Neural cell (in vitro differentiated cells): Measurements from ENCODE around the gene AKT1S1. TPM values are rescaled to one million over a fixed set of nuclear protein-coding genes. Genes with fewer than 3 reads are reported as not detected.

Experiments
- H2AFZ ChIP-seq: fragments of 200-600, 300-800 bp; sonication (generic), shearing (Covaris generic); 2 replicates; pipeline ENCODE4 v1.6.0; 2014; ENCODE audit warnings: low read depth, mild to moderate bottlenecking, antibody characterized with exemption, low read length, moderate library complexity
- H3F3A ChIP-seq: fragments of 200-600 bp; shearing (Covaris generic); 2 replicates; pipeline ENCODE4 v1.6.1; 2016; ENCODE audit warnings: mild to moderate bottlenecking, moderate library complexity, mixed read lengths, antibody characterized with exemption, low read length; ENCODE audit not compliant: insufficient read depth, poor library complexity, severe bottlenecking
- H3K27ac ChIP-seq: fragments of 200-600, 300-800 bp; sonication (generic), shearing (Covaris generic); 2 replicates; pipeline ENCODE4 v1.5.1; 2014; ENCODE audit warnings: mild to moderate bottlenecking, low read length, moderate library complexity
- H3K27me3 ChIP-seq: fragments of 300-800, 200-600 bp; sonication (generic), shearing (Covaris generic); 2 replicates; pipeline ENCODE4 v1.6.0; 2014; ENCODE audit warnings: mild to moderate bottlenecking, low read depth, low read length, moderate library complexity; ENCODE audit not compliant: insufficient read depth
- H3K36me3 ChIP-seq: fragments of 300-800, 200-600 bp; sonication (generic), shearing (Covaris generic); 2 replicates; pipeline ENCODE4 v1.5.1; 2014; ENCODE audit warnings: mild to moderate bottlenecking, antibody characterized with exemption, low read length, moderate library complexity; ENCODE audit not compliant: insufficient read depth
- H3K4me2 ChIP-seq: fragments of 300-800, 200-600 bp; sonication (generic), shearing (Covaris generic); 2 replicates; pipeline ENCODE4 v1.6.0; 2014; ENCODE audit warnings: mild to moderate bottlenecking, low read length
- H3K4me3 ChIP-seq: fragments of 300-800, 200-600 bp; sonication (generic), shearing (Covaris generic); 2 replicates; pipeline ENCODE4 v1.5.1; 2014; ENCODE audit warnings: mild to moderate bottlenecking, low read length, moderate library complexity
- H3K79me2 ChIP-seq: fragments of 200-600 bp; shearing (Covaris generic); replicated peaks from 2 replicates; pipeline ENCODE4 v1.6.0; 2014; ENCODE audit warnings: mild to moderate bottlenecking, low read length, moderate library complexity; ENCODE audit not compliant: insufficient read depth
- H3K9ac ChIP-seq: fragments of 300-800, 200-600 bp; sonication (generic), shearing (Covaris generic); 2 replicates; pipeline ENCODE4 v1.6.1; 2016; ENCODE audit warnings: mild to moderate bottlenecking, low read length, mixed read lengths
- H3K9me2 ChIP-seq: fragments of 200-600 bp; shearing (Covaris generic); 2 replicates; pipeline ENCODE4 v1.6.1; 2016; ENCODE audit warnings: mild to moderate bottlenecking, low read length, mixed read lengths; ENCODE audit not compliant: insufficient read depth
- H3K9me3 ChIP-seq: fragments of 200-600, 300-800 bp; sonication (generic), shearing (Covaris generic); 2 replicates; pipeline ENCODE4 v1.6.1; 2016; ENCODE audit warnings: mild to moderate bottlenecking, mixed run types, low read length, moderate library complexity, mixed read lengths
- H4K20me1 ChIP-seq: fragments of 200-600 bp; shearing (Covaris generic); 2 replicates; pipeline ENCODE4 v1.6.1; 2016; ENCODE audit warnings: mild to moderate bottlenecking, mixed run types; ENCODE audit not compliant: insufficient read depth
- EP300 ChIP-seq: fragments of 450-650 bp; conservative IDR thresholded peaks from 2 replicates; pipeline ENCODE4 v1.6.1; 2014; ENCODE audit warnings: antibody characterized with exemption, mild to moderate bottlenecking, moderate library complexity; ENCODE audit not compliant: poor library complexity, severe bottlenecking
- EZH2 ChIP-seq: fragments of 200-600, 300-800 bp; shearing (Covaris generic), sonication (generic); IDR thresholded peaks from 2 replicates; pipeline ENCODE4 v1.6.1; 2014; ENCODE audit warnings: antibody characterized with exemption, low read length, borderline replicate concordance, mild to moderate bottlenecking; ENCODE audit not compliant: insufficient read depth, poor library complexity, severe bottlenecking
- MXI1 ChIP-seq: fragments of 450-650 bp; conservative IDR thresholded peaks from 2 replicates; pipeline ENCODE4 v1.6.1; 2014; ENCODE audit warnings: antibody characterized with exemption, mild to moderate bottlenecking; ENCODE audit not compliant: poor library complexity, severe bottlenecking
- POLR2AphosphoS5 ChIP-seq: IDR thresholded peaks from 2 replicates; pipeline ENCODE4 v1.6.1; 2012
- RAD21 ChIP-seq: fragments of 450-650 bp; conservative IDR thresholded peaks from 2 replicates; pipeline ENCODE4 v1.6.1; 2014; ENCODE audit warnings: antibody characterized with exemption, mild to moderate bottlenecking, moderate library complexity
- SMC3 ChIP-seq: fragments of 450-650 bp; conservative IDR thresholded peaks from 2 replicates; pipeline ENCODE4 v1.6.1; 2014; ENCODE audit warnings: antibody characterized with exemption, mild to moderate bottlenecking, moderate library complexity; ENCODE audit not compliant: poor library complexity
- TAF1 ChIP-seq: IDR thresholded peaks from 2 replicates; pipeline ENCODE4 v1.6.1; 2012; ENCODE audit warnings: low read depth
- polyA plus RNA-seq: library from polyadenylated mRNA; depleted of rRNA; stranded (reverse); fragments of >200 nt; gene quantifications from 2 replicates; pipeline ENCODE4 v1.2.3, GENCODE V29; 2014
- TF ChIP-seq, protein P1 (sequence below): fragments of 450-650 bp; IDR thresholded peaks from 2 replicates; pipeline ENCODE4 v1.5.1; 2014; ENCODE audit warnings: antibody characterized with exemption, mild to moderate bottlenecking, moderate library complexity; ENCODE audit not compliant: poor library complexity, severe bottlenecking
- TF ChIP-seq, protein P2 (sequence below): IDR thresholded peaks from 2 replicates; pipeline ENCODE4 v1.6.1; 2012; ENCODE audit warnings: borderline replicate concordance

Gene AKT1S1
- polyA plus RNA-seq, 1 donor from 2014 or later: 4.8 TPM

DNA sequence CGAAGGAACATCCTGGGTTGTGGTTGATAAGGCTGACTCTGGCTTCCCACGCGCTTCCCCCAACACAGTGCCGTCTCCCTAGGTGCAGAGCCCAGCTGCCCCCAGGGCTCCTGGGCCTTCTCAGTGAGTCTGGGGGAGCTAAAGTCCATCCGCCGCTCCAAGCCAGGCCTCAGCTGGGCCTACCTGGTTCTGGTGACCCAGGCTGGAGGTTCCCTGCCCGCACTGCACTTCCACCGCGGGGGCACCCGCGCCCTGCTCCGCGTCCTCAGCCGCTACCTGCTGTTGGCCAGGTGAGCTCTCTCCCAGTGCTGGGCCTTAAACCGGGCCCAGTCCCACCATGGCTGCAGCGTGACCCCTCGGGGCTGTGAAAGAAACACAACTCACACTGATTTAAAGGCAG lies 4.0 kb upstream of the AKT1S1 start:
- Histone ChIP-seq H3K4me3 (no peak overlapping the region), H3K27ac (no peak overlapping the region), H3K36me3 (peaks cover 9% of the 10 kb centered on the region)

DNA sequence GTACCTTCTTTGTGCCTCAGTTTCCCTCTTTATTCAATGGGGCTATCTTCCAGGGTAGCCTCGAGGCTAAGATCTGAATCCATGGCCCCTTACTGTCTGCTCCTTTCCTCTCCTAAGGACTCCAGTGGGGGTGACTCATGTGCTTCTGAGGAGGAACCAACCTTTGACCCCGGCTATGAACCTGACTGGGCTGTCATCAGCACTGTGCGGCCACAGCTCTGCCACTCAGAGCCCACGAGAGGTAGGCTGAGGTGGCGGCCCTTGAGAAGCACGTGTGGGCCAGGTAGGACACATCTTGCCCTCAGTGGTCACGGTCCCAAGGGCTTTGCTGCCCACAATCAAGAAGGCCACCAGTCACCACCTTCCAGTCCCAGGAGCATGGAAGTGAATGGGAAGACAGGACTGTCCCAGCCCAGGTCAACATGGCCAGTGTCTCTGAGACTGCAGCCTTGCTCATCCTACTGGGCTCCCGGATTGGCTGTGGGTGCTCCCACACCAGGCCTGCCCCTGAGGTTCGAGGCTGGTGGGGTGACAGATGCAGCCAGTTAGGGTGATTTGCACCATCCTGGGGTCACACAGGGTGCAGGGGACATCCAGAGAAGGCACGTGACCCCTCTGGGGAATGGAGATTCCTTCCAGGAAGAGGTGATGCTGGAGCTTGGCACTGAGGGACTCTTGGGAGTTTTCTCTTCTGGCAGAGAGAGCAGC lies 3.2 kb upstream of the AKT1S1 start:
- Histone ChIP-seq H3K4me2 (no peak overlapping the region), H2AFZ (no peak overlapping the region), H3K9ac (no peak overlapping the region), H4K20me1 (no peaks in the 10 kb centered on the region), H3K9me3 (peaks cover 6% of the 10 kb centered on the region), H3K27me3 (no peaks in the 10 kb centered on the region), H3K27ac (no peak overlapping the region), H3F3A (no peaks in the 10 kb centered on the region), H3K9me2 (no peaks in the 10 kb centered on the region), H3K36me3 (peaks cover 9% of the 10 kb centered on the region), H3K4me3 (no peak overlapping the region), H3K79me2 (peaks cover 8% of the 10 kb centered on the region)
- TF ChIP-seq, protein P1, sequence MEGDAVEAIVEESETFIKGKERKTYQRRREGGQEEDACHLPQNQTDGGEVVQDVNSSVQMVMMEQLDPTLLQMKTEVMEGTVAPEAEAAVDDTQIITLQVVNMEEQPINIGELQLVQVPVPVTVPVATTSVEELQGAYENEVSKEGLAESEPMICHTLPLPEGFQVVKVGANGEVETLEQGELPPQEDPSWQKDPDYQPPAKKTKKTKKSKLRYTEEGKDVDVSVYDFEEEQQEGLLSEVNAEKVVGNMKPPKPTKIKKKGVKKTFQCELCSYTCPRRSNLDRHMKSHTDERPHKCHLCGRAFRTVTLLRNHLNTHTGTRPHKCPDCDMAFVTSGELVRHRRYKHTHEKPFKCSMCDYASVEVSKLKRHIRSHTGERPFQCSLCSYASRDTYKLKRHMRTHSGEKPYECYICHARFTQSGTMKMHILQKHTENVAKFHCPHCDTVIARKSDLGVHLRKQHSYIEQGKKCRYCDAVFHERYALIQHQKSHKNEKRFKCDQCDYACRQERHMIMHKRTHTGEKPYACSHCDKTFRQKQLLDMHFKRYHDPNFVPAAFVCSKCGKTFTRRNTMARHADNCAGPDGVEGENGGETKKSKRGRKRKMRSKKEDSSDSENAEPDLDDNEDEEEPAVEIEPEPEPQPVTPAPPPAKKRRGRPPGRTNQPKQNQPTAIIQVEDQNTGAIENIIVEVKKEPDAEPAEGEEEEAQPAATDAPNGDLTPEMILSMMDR: no peak
- no peak for TF ChIP-seq EZH2
- no peak for TF ChIP-seq MXI1
- no peak for TF ChIP-seq EP300
- no peak for TF ChIP-seq SMC3
- TF ChIP-seq TAF1: no peak
- TF ChIP-seq POLR2AphosphoS5: no peak
- TF ChIP-seq, protein P2, sequence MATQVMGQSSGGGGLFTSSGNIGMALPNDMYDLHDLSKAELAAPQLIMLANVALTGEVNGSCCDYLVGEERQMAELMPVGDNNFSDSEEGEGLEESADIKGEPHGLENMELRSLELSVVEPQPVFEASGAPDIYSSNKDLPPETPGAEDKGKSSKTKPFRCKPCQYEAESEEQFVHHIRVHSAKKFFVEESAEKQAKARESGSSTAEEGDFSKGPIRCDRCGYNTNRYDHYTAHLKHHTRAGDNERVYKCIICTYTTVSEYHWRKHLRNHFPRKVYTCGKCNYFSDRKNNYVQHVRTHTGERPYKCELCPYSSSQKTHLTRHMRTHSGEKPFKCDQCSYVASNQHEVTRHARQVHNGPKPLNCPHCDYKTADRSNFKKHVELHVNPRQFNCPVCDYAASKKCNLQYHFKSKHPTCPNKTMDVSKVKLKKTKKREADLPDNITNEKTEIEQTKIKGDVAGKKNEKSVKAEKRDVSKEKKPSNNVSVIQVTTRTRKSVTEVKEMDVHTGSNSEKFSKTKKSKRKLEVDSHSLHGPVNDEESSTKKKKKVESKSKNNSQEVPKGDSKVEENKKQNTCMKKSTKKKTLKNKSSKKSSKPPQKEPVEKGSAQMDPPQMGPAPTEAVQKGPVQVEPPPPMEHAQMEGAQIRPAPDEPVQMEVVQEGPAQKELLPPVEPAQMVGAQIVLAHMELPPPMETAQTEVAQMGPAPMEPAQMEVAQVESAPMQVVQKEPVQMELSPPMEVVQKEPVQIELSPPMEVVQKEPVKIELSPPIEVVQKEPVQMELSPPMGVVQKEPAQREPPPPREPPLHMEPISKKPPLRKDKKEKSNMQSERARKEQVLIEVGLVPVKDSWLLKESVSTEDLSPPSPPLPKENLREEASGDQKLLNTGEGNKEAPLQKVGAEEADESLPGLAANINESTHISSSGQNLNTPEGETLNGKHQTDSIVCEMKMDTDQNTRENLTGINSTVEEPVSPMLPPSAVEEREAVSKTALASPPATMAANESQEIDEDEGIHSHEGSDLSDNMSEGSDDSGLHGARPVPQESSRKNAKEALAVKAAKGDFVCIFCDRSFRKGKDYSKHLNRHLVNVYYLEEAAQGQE: no peak
- no peak for TF ChIP-seq RAD21

More for the DNA sequence above, 4.0 kb upstream of the AKT1S1 start:
- Histone ChIP-seq H3K9me2 (no peaks in the 10 kb centered on the region), H3K4me2 (no peak overlapping the region), H3F3A (no peaks in the 10 kb centered on the region), H3K79me2 (no peaks in the 10 kb centered on the region), H3K9me3 (peaks cover 6% of the 10 kb centered on the region), H4K20me1 (no peaks in the 10 kb centered on the region), H3K27me3 (no peaks in the 10 kb centered on the region), H2AFZ (no peak overlapping the region), H3K9ac (no peak overlapping the region)
- TF ChIP-seq, protein P2: no peak
- TF ChIP-seq POLR2AphosphoS5: no peak
- no peak for TF ChIP-seq MXI1
- TF ChIP-seq TAF1: no peak
- TF ChIP-seq, protein P1: no peak
- TF ChIP-seq EP300: no peak
- no peak for TF ChIP-seq RAD21
